ENCODE data around the gene FAM170B. TPM values are rescaled to one million over a fixed set of nuclear protein-coding genes. Genes with fewer than 3 reads are reported as not detected.

The FAM170B gene
- total RNA-seq, 1 experiment from 2014 or later = not detected

- TF ChIP-seq REST (IDR thresholded peaks at IDR 0.05; ENCODE audit: insufficient read depth in 1 of 2, low read depth in 2 of 2, low read length in 1 of 2) = no peak
- no peak for TF ChIP-seq SIN3A (IDR thresholded peaks at IDR 0.05; ENCODE audit: borderline replicate concordance, insufficient read depth, low read depth, low read length)
- TF ChIP-seq TCF7L2 (IDR thresholded peaks at IDR 0.05; ENCODE audit: low read depth, low read length) = no peak
- no peak for TF ChIP-seq CTCF (IDR thresholded peaks at IDR 0.05)
- no peak for TF ChIP-seq POLR2AphosphoS5 (IDR thresholded peaks at IDR 0.05; ENCODE audit: low read depth, low read length)
- POLR2A ChIA-PET = no interaction called here
- ATAC-seq = no peak
- peaks cover 8% of the 10 kb centered on the region for H3K27me3 ChIP-seq (ENCODE audit: control insufficient read depth, insufficient read depth, low read length)
- no TSS peak for BruUV-seq (replicated peaks)
- CTCF ChIA-PET = no interaction called here
- H3K9me3 ChIP-seq (ENCODE audit: control insufficient read depth, insufficient read depth, low read depth, low read length) = no peaks in the 10 kb centered on the region; the same call in 1 of the 2 replicates
- no peak overlapping the region for H3K27ac ChIP-seq (ENCODE audit: low read length)
- no peaks in the 10 kb centered on the region for H3K4me1 ChIP-seq (ENCODE audit: control insufficient read depth, insufficient read depth, low read length)
- no peaks in the 10 kb centered on the region for H3K36me3 ChIP-seq (ENCODE audit: control insufficient read depth, insufficient read depth, low read length)
- DNase-seq (ENCODE audit: low read depth, low spot score) = no peak
- in situ Hi-C loops (cut with HindIII; ENCODE audit: low pct_unique_long_range_greater_than_20kb, low sequenced_read_pairs) (no loop called here), intact Hi-C loops (cut with micrococcal nuclease; ENCODE audit: unreplicated experiment) (no loop called here)
- H3K4me3 ChIP-seq (ENCODE audit: low read depth in 2 of 2, low read length in 2 of 2) = no peak overlapping the region
Measured at GRCh38 chr10:49139846-49140195, 6.0 kb upstream of the FAM170B start.

GRCh38 chr10:49139028-49139845, 5.4 kb upstream of the FAM170B start:
- Histone ChIP-seq H3K4me1 (ENCODE audit: control insufficient read depth, insufficient read depth, low read length) (no peaks in the 10 kb centered on the region), H3K4me3 (ENCODE audit: low read depth in 2 of 2, low read length in 2 of 2) (no peak overlapping the region), H3K9me3 (ENCODE audit: control insufficient read depth, insufficient read depth, low read depth, low read length) (no peaks in the 10 kb centered on the region; the same call in 1 of the 2 replicates), H3K27ac (ENCODE audit: low read length) (no peak overlapping the region), H3K27me3 (ENCODE audit: control insufficient read depth, insufficient read depth, low read length) (peaks cover 8% of the 10 kb centered on the region), H3K36me3 (ENCODE audit: control insufficient read depth, insufficient read depth, low read length) (no peaks in the 10 kb centered on the region)
- in situ Hi-C loops (cut with HindIII; ENCODE audit: low pct_unique_long_range_greater_than_20kb, low sequenced_read_pairs) = no loop called here
- no peak for TF ChIP-seq SIN3A (IDR thresholded peaks at IDR 0.05; ENCODE audit: borderline replicate concordance, insufficient read depth, low read depth, low read length)
- TF ChIP-seq REST (IDR thresholded peaks at IDR 0.05; ENCODE audit: insufficient read depth in 1 of 2, low read depth in 2 of 2, low read length in 1 of 2) = no peak
- intact Hi-C loops (cut with micrococcal nuclease; ENCODE audit: unreplicated experiment) = no loop called here
- ATAC-seq = no peak
- no peak for DNase-seq (ENCODE audit: low read depth, low spot score)
- POLR2A ChIA-PET = no interaction called here
- CTCF ChIA-PET = interaction anchor here (0.6 kb wide), 2 partner anchors 7 to 606 kb away, joined by 4 to 10 read pairs; no protein-coding TSS in a partner anchor
- BruUV-seq (replicated peaks) = no TSS peak
